GM12878 (cell line): Measurements from ENCODE around the gene DISP3. TPM values are rescaled to one million over a fixed set of nuclear protein-coding genes. Genes with fewer than 3 reads are reported as not detected.

Experiments
- ATAC-seq: fragments of 200-7000 bp; cut with Tn5 transposase; 3 replicates; pipeline ENCODE4 v1.9.1; 2020; ENCODE audit warnings: mild to moderate bottlenecking, moderate library complexity
- BruUV-seq: library from RNA; stranded (reverse); fragments of 400-500 nt; replicated peaks from 2 replicates; lab custom pipeline; 2021; lab: Mats Ljungman, UMichigan
- CTCF ChIA-PET: fragments of 300-600 bp; sonication (Branson Sonifier 250); formaldehyde crosslinking; extraction: SDS; loops from one replicate; lab custom pipeline; 2021; ENCODE audit warnings: inconsistent platforms; lab: Yijun Ruan, JAX
- POLR2A ChIA-PET: fragments of 350-600 bp; formaldehyde crosslinking; extraction: SDS; loops from one replicate; lab custom pipeline; 2021; ENCODE audit warnings: inconsistent platforms; lab: Charles Lee
- RAD21 ChIA-PET: fragments of 300-600 bp; sonication (Branson Sonifier 250); formaldehyde crosslinking; loops from one replicate; lab custom pipeline; 2023; ENCODE audit warnings: antibody characterized with exemption; ENCODE audit not compliant: unreplicated experiment; lab: Charles Lee
- SMC1A ChIA-PET: fragments of 300-600 bp; sonication (Branson Sonifier 250); formaldehyde crosslinking; loops from one replicate; lab custom pipeline; 2023; ENCODE audit not compliant: unreplicated experiment, uncharacterized antibody; lab: Charles Lee
- DNase-seq: peaks from one replicate; pipeline ENCODE4 v3.0.0-alpha.2; 2011; ENCODE audit warnings: low read depth, low spot score
- FAIRE-seq: peaks from 3 replicates; lab custom pipeline; 2011; peaks lifted over from hg19 to GRCh38; lab: Jason Lieb, UNC
- H2AFZ ChIP-seq: 2 replicates; pipeline ENCODE4 v1.6.0; 2011; ENCODE audit warnings: low read depth, low read length, control low read depth; ENCODE audit not compliant: control insufficient read depth
- H3K27ac ChIP-seq: 2 replicates; pipeline ENCODE4 v1.5.1; 2011; ENCODE audit warnings: control low read depth; ENCODE audit not compliant: control insufficient read depth, insufficient read depth
- H3K27me3 ChIP-seq, 2 experiments: replicated peaks in 1 of 2; 2 replicates each; pipeline versions ENCODE4 v1.6.0 to v1.6.1; 2011; ENCODE audit warnings: low read length in 1 of 2; ENCODE audit not compliant: control insufficient read depth in 2 of 2, insufficient read depth in 2 of 2
- H3K36me3 ChIP-seq, 2 experiments: 2 replicates each; pipeline ENCODE4 v1.5.1; 2011; ENCODE audit warnings: low read length in 1 of 2; ENCODE audit not compliant: control insufficient read depth in 2 of 2, insufficient read depth in 2 of 2
- H3K4me1 ChIP-seq: 2 replicates; pipeline ENCODE4 v1.6.1; 2011; ENCODE audit warnings: mild to moderate bottlenecking, low read length, moderate library complexity, mixed read lengths; ENCODE audit not compliant: control insufficient read depth, insufficient read depth
- H3K4me2 ChIP-seq: 2 replicates; pipeline ENCODE4 v1.6.0; 2011; ENCODE audit warnings: control low read depth; ENCODE audit not compliant: control insufficient read depth, insufficient read depth
- H3K4me3 ChIP-seq: fragments of 200-600 bp; sonication (generic); 2 replicates; pipeline ENCODE4 v1.5.1; 2016
- H3K79me2 ChIP-seq: 2 replicates; pipeline ENCODE4 v1.6.0; 2011; ENCODE audit warnings: low read length; ENCODE audit not compliant: control insufficient read depth, insufficient read depth
- H3K9ac ChIP-seq: 2 replicates; pipeline ENCODE4 v1.8.0; 2011; ENCODE audit warnings: low read length, control low read depth, mixed read lengths; ENCODE audit not compliant: control insufficient read depth, insufficient read depth
- H3K9me3 ChIP-seq: replicated peaks from 3 replicates; pipeline ENCODE4 v1.5.1; 2011; ENCODE audit warnings: mild to moderate bottlenecking, low read length; ENCODE audit not compliant: control insufficient read depth, insufficient read depth
- H4K20me1 ChIP-seq: 2 replicates; pipeline ENCODE4 v1.6.0; 2011; ENCODE audit not compliant: control insufficient read depth, insufficient read depth
- ATF3 ChIP-seq: IDR thresholded peaks from 2 replicates; pipeline ENCODE4 v1.6.1; 2011; ENCODE audit warnings: low read depth, mild to moderate bottlenecking, low read length, moderate library complexity, borderline replicate concordance; ENCODE audit errors: extremely low read depth
- CBX3 ChIP-seq: fragments of 200-600 bp; sonication (generic); IDR thresholded peaks from 2 replicates; pipeline ENCODE4 v1.6.1; 2016; ENCODE audit warnings: low read depth, borderline replicate concordance
- CBX5 ChIP-seq: sonication (generic); IDR thresholded peaks from 2 replicates; pipeline ENCODE4 v1.6.1; 2016; ENCODE audit warnings: low read depth, moderate library complexity, mild to moderate bottlenecking, inconsistent platforms
- CTCF ChIP-seq, 3 experiments: IDR thresholded peaks in 2 of 3; conservative IDR thresholded peaks in 1 of 3; 2 replicates each; pipeline ENCODE4 v1.5.1; 2011; ENCODE audit warnings: low read depth in 3 of 3, low read length in 3 of 3, mild to moderate bottlenecking in 3 of 3, control low read depth in 2 of 3, moderate library complexity in 2 of 3, inconsistent platforms in 1 of 3, mixed read lengths in 1 of 3; ENCODE audit not compliant: control insufficient read depth in 2 of 3, insufficient read depth in 1 of 3; ENCODE audit errors: extremely low read depth in 1 of 3
- IKZF2 ChIP-seq, 2 experiments: fragments of 450-650 bp; IDR thresholded peaks; 2 replicates each; pipeline ENCODE4 v1.6.1; 2017; ENCODE audit warnings: mild to moderate bottlenecking in 2 of 2, moderate library complexity in 2 of 2
- POLR2AphosphoS2 ChIP-seq: IDR thresholded peaks from 2 replicates; pipeline ENCODE4 v1.6.1; 2011; ENCODE audit warnings: low read depth, mild to moderate bottlenecking, low read length, improper control_type of control experiment, moderate library complexity
- SIX5 ChIP-seq: IDR thresholded peaks from 2 replicates; pipeline ENCODE4 v1.6.1; 2011; ENCODE audit warnings: mild to moderate bottlenecking, low read depth, low read length, moderate library complexity; ENCODE audit not compliant: severe bottlenecking
- ZNF384 ChIP-seq: IDR thresholded peaks from 2 replicates; pipeline ENCODE4 v1.6.1; 2012; ENCODE audit warnings: low read depth, mild to moderate bottlenecking, low read length, improper control_type of control experiment, borderline replicate concordance
- ZZZ3 ChIP-seq: IDR thresholded peaks from 2 replicates; pipeline ENCODE4 v1.6.1; 2011; ENCODE audit warnings: low read depth; ENCODE audit not compliant: control insufficient read depth, insufficient read length
- WGBS: methylation state at CpG from one replicate; pipeline ENCODE4 v1.1.6; 2016; ENCODE audit warnings: low lambda C conversion rate; ENCODE audit not compliant: insufficient replicate concordance, insufficient coverage; ENCODE audit errors: missing lambda C conversion rate; 5-methylcytosine and 5-hydroxymethylcytosine counted together
- in situ Hi-C: fragments of 300-500 bp; cut with MboI; formaldehyde crosslinking; loops from 9 replicates; pipeline ENCODE4 v1.14.3; 2018; ENCODE audit warnings: mixed read lengths
- intact Hi-C: fragments of 100-400 bp; cut with micrococcal nuclease; formaldehyde crosslinking; loops from one replicate; pipeline ENCODE4 v1.14.2; 2022; ENCODE audit not compliant: unreplicated experiment
- polyA plus RNA-seq, 11 experiments: library from polyadenylated mRNA; depleted of rRNA in 4 of 11; unstranded in 6 of 11; stranded (reverse) in 5 of 11; fragments of >200 nt; fragmentation: Nextera tagmentation in 4 of 11; fragmentation: Illumina TruSeq in 1 of 11; extraction: Ambion mirVana in 4 of 11; extraction: Trizol in 1 of 11; gene quantifications; 1 replicate in 1 of 11; 2 replicates in 10 of 11; pipeline versions ENCODE4 v1.2.1 to v1.2.3, GENCODE V29; 2011 to 2016; ENCODE audit warnings: inconsistent platforms in 2 of 11, missing spikeins in 2 of 11, low read depth in 1 of 11
- total RNA-seq, 4 experiments: library from RNA; depleted of rRNA in 3 of 4; stranded (reverse); fragments of >200 nt in 3 of 4; fragmentation: Illumina TruSeq in 1 of 4; extraction: Trizol in 1 of 4; gene quantifications; 2 replicates each; pipeline versions ENCODE4 v1.2.1 to v1.2.3, GENCODE V29; 2013 to 2021

The DISP3 gene
- total and polyA plus RNA-seq, 10 of the 15 experiments (the other 5 are each of a cell fraction or from before 2014, with no cell fraction given) = under 0.01 to 0.18 (median 0.09) TPM; not detected in 2

- peaks cover 0 to 4% of the 10 kb centered on the region in 2 experiments; a peak in 2 of 4 replicates for H3K27me3 ChIP-seq
These were observed 29.9 kb upstream of the DISP3 start for GRCh38 chr1:11449100-11449403.

More at GRCh38 chr1:11449100-11449403, 29.9 kb upstream of the DISP3 start:
- no peaks in the 10 kb centered on the region for H3K36me3 ChIP-seq
- RAD21 ChIA-PET = no interaction called here
- no peak overlapping the region for H2AFZ ChIP-seq
- no peak for ATAC-seq
- TF ChIP-seq ATF3 = no peak
- TF ChIP-seq CTCF (IDR thresholded peaks at IDR 0.05 in 2 of 3, conservative IDR thresholded peaks at IDR 0.05 in 1 of 3; ENCODE audit: control insufficient read depth in 2 of 3, extremely low read depth in 1 of 3, insufficient read depth in 1 of 3, low read depth in 3 of 3, low read length in 3 of 3) = no peak
- TF ChIP-seq ZNF384 = no peak
- no peak for TF ChIP-seq ZZZ3
- no peak for TF ChIP-seq POLR2AphosphoS2
- TF ChIP-seq IKZF2 (IDR thresholded peaks at IDR 0.05) = no peak
- TF ChIP-seq SIX5 = no peak
- no peak for TF ChIP-seq CBX5
- no peak for TF ChIP-seq CBX3
- TF ChIP-seq, all 136 proteins: peak for 0
- no TSS peak for BruUV-seq
- H4K20me1 ChIP-seq = no peaks in the 10 kb centered on the region
- no peak for DNase-seq
- POLR2A ChIA-PET = no interaction called here
- no peak for FAIRE-seq
- H3K9ac ChIP-seq = no peak overlapping the region
- H3K9me3 ChIP-seq = no peaks in the 10 kb centered on the region
- H3K27ac ChIP-seq = no peak overlapping the region
- WGBS = 51% methylated on average over 11 of the region's 11 CpGs
- H3K4me2 ChIP-seq = no peak overlapping the region
- SMC1A ChIA-PET = no interaction called here
- in situ Hi-C loops = no loop called here
- H3K79me2 ChIP-seq = no peaks in the 10 kb centered on the region
- CTCF ChIA-PET = no interaction called here
- intact Hi-C loops = no loop called here
- no peak overlapping the region for H3K4me3 ChIP-seq
- no peaks in the 10 kb centered on the region for H3K4me1 ChIP-seq
